Endodermal cell (in vitro differentiated cells): ENCODE data around the gene TBXAS1. TPM values are rescaled to one million over a fixed set of nuclear protein-coding genes. Genes with fewer than 3 reads are reported as not detected.

ENCODE experiments used
- DNase-seq: peaks from one replicate; pipeline ENCODE4 v3.0.0-alpha.2; 2017
- H3K27ac ChIP-seq: 2 replicates; pipeline ENCODE4 v1.5.1; 2013; ENCODE audit warnings: mild to moderate bottlenecking, low read depth, low read length, moderate library complexity
- H3K27me3 ChIP-seq: 2 replicates; pipeline ENCODE4 v1.6.1; 2013; ENCODE audit warnings: mild to moderate bottlenecking, low read length, moderate library complexity; ENCODE audit not compliant: insufficient read depth, control insufficient read depth, poor library complexity, severe bottlenecking
- H3K36me3 ChIP-seq: 2 replicates; pipeline ENCODE4 v1.7.0; 2013; ENCODE audit warnings: mild to moderate bottlenecking, low read length, moderate library complexity; ENCODE audit not compliant: control insufficient read depth, insufficient read depth
- H3K4me1 ChIP-seq: one replicate; pipeline ENCODE4 v1.7.0; 2013; ENCODE audit warnings: low read length; ENCODE audit not compliant: control insufficient read depth, insufficient read depth
- H3K4me3 ChIP-seq: 2 replicates; pipeline ENCODE4 v1.5.1; 2013; ENCODE audit warnings: mild to moderate bottlenecking, low read length, moderate library complexity
- H3K9ac ChIP-seq: 2 replicates; pipeline ENCODE4 v1.6.1; 2013; ENCODE audit warnings: mild to moderate bottlenecking, low read length, moderate library complexity; ENCODE audit not compliant: poor library complexity, severe bottlenecking; ENCODE audit errors: extremely low read depth
- H3K9me3 ChIP-seq: 2 replicates; pipeline ENCODE4 v1.6.1; 2013; ENCODE audit warnings: mild to moderate bottlenecking, low read length, moderate library complexity; ENCODE audit not compliant: control insufficient read depth
- H3K27ac Mint-ChIP-seq: 2 replicates; pipeline ENCODE4 v1.8.0; 2020; ENCODE audit warnings: mixed read lengths
- H3K27me3 Mint-ChIP-seq: 2 replicates; pipeline ENCODE4 v1.8.0; 2021; ENCODE audit warnings: mild to moderate bottlenecking, mixed read lengths; ENCODE audit not compliant: insufficient read depth
- H3K36me3 Mint-ChIP-seq: 2 replicates; pipeline ENCODE4 v1.8.0; 2020; ENCODE audit warnings: low read depth, mixed read lengths
- H3K4me1 Mint-ChIP-seq: 2 replicates; pipeline ENCODE4 v1.8.0; 2020; ENCODE audit warnings: mixed read lengths
- H3K4me3 Mint-ChIP-seq: 2 replicates; pipeline ENCODE4 v1.8.0; 2020; ENCODE audit warnings: mild to moderate bottlenecking, moderate library complexity, mixed read lengths
- H3K9me3 Mint-ChIP-seq: 2 replicates; pipeline ENCODE4 v1.8.0; 2020; ENCODE audit warnings: mild to moderate bottlenecking, mixed read lengths
- WGBS, 2 experiments: methylation state at CpG; one replicate each; pipeline versions ENCODE4 v1.1.5 to v1.1.7; 2013; ENCODE audit warnings: missing lambda C conversion rate in 2 of 2, mixed read lengths in 1 of 2; ENCODE audit not compliant: insufficient coverage in 1 of 2, insufficient read length in 1 of 2; 5-methylcytosine and 5-hydroxymethylcytosine counted together
- total RNA-seq, 2 donors: library from RNA; stranded (reverse); fragmentation: NEBNext Ultra II Directional in 1 of 2; extraction: Animal tissue kit (Norgen Biotek cat#: 25700) in 1 of 2; gene quantifications; 2 replicates in 1 of 2; 3 replicates in 1 of 2; pipeline ENCODE4 v1.2.1, GENCODE V29; 2021
- TF ChIP-seq, protein P1 (sequence below): fragments of 200-600 bp; sonication (generic); conservative IDR thresholded peaks from 2 replicates; pipeline ENCODE4 v1.5.0; 2021; ENCODE audit warnings: antibody characterized with exemption, mild to moderate bottlenecking

TBXAS1 gene
- total RNA-seq, 2 donors from 2014 or later = 7.6 to 13.5 TPM

DNA sequence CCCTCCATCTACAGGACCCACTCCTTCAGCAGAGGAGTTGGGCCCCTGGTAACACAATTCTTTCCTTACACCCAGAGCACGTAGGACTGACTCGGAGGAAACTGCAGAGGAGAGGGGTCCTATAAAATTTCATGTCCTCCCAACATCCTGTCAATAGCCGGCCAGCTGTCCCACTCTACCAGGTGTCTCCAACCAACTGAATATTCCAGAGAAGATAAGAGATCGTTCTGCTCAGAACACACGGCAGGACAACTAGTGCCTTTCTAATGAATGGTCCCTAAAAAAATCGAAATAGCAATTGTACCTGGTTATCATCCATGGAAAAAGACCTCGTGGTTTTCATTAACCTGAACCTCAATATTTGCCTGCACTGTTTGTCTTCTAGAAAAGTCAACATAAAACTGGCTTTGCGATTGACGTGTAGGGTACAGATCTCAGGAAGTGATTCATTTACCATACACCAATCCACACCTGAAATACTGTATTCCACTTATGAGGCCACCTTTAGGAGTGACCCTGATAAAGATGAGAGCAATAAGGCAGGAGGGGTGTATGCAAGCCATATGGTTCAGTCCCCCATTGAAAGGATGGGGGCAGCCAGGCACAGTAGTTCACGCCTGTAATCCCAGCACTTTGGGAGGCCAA, 121.9 kb downstream of the TBXAS1 start:
- Histone ChIP-seq H3K27ac (no peak overlapping the region), H3K9me3 (peaks cover 9% of the 10 kb centered on the region), H3K9ac (no peak overlapping the region), H3K4me1 (no peaks in the 10 kb centered on the region), H3K36me3 (no peaks in the 10 kb centered on the region), H3K27me3 (no peaks in the 10 kb centered on the region), H3K4me3 (no peak overlapping the region)
- TF ChIP-seq, protein P1, sequence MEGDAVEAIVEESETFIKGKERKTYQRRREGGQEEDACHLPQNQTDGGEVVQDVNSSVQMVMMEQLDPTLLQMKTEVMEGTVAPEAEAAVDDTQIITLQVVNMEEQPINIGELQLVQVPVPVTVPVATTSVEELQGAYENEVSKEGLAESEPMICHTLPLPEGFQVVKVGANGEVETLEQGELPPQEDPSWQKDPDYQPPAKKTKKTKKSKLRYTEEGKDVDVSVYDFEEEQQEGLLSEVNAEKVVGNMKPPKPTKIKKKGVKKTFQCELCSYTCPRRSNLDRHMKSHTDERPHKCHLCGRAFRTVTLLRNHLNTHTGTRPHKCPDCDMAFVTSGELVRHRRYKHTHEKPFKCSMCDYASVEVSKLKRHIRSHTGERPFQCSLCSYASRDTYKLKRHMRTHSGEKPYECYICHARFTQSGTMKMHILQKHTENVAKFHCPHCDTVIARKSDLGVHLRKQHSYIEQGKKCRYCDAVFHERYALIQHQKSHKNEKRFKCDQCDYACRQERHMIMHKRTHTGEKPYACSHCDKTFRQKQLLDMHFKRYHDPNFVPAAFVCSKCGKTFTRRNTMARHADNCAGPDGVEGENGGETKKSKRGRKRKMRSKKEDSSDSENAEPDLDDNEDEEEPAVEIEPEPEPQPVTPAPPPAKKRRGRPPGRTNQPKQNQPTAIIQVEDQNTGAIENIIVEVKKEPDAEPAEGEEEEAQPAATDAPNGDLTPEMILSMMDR = no peak
- Mint-ChIP-seq H3K36me3 (peaks cover 2% of the 10 kb centered on the region), H3K4me1 (peaks cover 10% of the 10 kb centered on the region), H3K9me3 (peaks cover 12% of the 10 kb centered on the region), H3K27me3 (peaks cover 2% of the 10 kb centered on the region), H3K27ac (no peak overlapping the region), H3K4me3 (no peak overlapping the region)
- DNase-seq = no peak
- 94 to 97% methylated on average over 8 to 10 of the region's 10 CpGs for WGBS, 2 experiments

DNA sequence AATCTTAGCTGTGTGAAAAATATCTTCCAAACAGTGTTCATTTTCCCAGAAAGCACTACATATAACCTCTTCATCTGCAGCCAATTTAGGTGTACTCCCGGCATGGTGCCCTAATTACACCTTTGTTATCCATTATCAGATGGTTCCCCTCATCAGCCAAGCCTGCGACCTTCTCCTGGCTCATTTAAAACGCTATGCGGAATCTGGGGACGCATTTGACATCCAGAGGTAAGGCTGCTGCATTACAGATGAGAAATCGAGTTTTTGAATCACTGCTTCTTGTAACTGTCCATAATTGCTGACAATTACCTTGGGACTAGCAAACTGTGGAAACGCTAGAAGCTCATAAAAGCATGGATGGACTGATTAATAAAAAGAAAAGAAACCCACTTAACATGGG, 124.2 kb downstream of the TBXAS1 start:
- Mint-ChIP-seq H3K4me1 (peaks cover 10% of the 10 kb centered on the region), H3K9me3 (no peaks in the 10 kb centered on the region), H3K4me3 (no peak overlapping the region), H3K36me3 (no peaks in the 10 kb centered on the region), H3K27me3 (peaks cover 2% of the 10 kb centered on the region), H3K27ac (no peak overlapping the region)
- Histone ChIP-seq H3K27me3 (no peaks in the 10 kb centered on the region), H3K36me3 (no peaks in the 10 kb centered on the region), H3K9ac (no peak overlapping the region), H3K4me3 (no peak overlapping the region), H3K4me1 (no peaks in the 10 kb centered on the region), H3K9me3 (no peaks in the 10 kb centered on the region), H3K27ac (no peak overlapping the region)
- no peak for DNase-seq
- TF ChIP-seq, protein P1 = no peak
- 89 to 95% methylated on average over 6 to 7 of the region's 7 CpGs for WGBS, 2 experiments

DNA sequence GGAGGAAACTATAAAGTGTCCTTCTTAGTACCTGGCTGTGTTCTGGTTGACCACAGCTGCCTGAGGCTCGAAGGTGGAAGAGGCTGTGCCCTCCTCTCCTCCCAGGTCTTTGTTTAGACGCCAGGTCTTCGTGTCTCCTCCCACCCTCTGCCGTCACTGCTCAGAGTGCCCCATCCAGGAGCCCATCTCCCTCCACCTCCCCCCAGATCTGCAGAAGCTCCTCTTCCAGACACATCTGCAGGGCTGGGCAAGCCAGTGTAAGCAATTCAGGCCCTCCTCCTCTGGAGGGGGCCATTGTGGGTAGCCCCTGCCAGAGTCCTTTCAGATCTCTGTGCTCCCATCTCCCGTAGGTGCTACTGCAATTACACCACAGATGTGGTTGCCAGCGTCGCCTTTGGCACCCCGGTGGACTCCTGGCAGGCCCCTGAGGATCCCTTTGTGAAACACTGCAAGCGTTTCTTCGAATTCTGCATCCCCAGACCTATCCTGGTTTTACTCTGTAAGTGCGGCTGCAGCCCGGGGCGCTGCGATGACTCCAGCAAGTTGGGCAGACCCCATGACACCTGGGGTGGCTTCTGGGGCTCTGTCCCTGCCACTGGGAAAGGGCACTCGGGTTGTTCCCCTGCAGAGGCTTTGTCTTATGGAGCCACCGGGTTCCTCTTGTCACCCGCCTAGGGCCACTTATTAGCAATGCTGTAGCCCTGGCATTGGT, 126.2 kb downstream of the TBXAS1 start:
- Histone ChIP-seq H3K9ac (no peak overlapping the region), H3K27ac (no peak overlapping the region), H3K36me3 (no peaks in the 10 kb centered on the region), H3K27me3 (no peaks in the 10 kb centered on the region), H3K9me3 (no peaks in the 10 kb centered on the region), H3K4me3 (no peak overlapping the region), H3K4me1 (no peaks in the 10 kb centered on the region)
- DNase-seq = no peak
- no peaks in the 10 kb centered on the region for H3K9me3 Mint-ChIP-seq
- peaks cover 10% of the 10 kb centered on the region for H3K4me1 Mint-ChIP-seq
- H3K4me3 Mint-ChIP-seq = no peak overlapping the region
- peaks cover 2% of the 10 kb centered on the region for H3K27me3 Mint-ChIP-seq
- WGBS, 2 experiments = 87 to 92% methylated on average over 14 to 17 of the region's 17 CpGs
- H3K36me3 Mint-ChIP-seq = no peaks in the 10 kb centered on the region
- TF ChIP-seq, protein P1 = no peak
- no peak overlapping the region for H3K27ac Mint-ChIP-seq
